Measurements from ENCODE around the gene ARHGAP22. TPM values are rescaled to one million over a fixed set of nuclear protein-coding genes. Genes with fewer than 3 reads are reported as not detected.
A peak's percentile ranks its signal among the peaks of the same experiment; 100 is the strongest.

Gene ARHGAP22
- total RNA-seq, 1 donor from 2014 or later, result 3.8 TPM

DNA sequence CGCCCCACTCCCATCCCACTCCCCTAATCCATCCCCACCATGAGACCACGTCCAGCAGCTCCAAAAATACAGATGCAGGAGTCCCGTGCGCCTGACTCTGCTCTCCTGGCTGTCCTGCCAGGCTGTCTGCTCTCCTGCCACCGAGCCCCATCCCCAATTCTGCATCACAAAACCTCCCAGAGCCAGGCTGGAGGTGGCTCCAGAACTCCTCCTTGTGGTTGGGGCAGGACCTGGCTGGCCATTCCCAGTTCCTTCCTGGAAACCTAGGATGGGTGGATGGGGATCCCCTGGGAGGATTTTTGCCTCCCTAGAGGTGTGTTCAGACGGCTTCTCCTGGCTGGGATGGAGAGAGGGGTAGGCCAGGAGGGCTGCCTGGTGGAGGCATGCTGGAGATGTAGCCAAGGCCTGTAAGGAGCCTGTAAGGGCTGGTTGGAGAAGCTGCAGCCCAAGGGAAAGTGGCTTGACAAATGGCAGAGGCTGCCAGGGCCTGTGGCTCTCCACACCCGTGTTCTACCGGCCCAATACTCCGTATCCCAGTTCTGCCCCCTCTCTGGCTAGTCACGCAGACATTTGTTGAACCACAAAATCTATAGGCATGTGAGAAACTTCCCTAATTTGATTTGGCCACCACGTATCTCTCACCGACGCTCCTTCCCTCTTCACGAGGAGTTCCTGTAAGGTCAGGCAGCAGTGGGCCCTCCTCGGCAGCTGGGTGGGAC lies 99.3 kb downstream of the ARHGAP22 start:
- DNase-seq (ENCODE audit: low spot score, unreplicated experiment), result no peak
- Mint-ChIP-seq H3K36me3 (ENCODE audit: insufficient read depth) (no peaks in the 10 kb centered on the region), H3K27me3 (peaks cover 16% of the 10 kb centered on the region), H3K27ac (no peak overlapping the region), H3K4me1 (ENCODE audit: low read depth) (peaks cover 5% of the 10 kb centered on the region), H3K4me3 (ENCODE audit: low read depth) (no peak overlapping the region), H3K9me3 (ENCODE audit: low read depth) (no peaks in the 10 kb centered on the region)
- TF ChIP-seq, protein P1, sequence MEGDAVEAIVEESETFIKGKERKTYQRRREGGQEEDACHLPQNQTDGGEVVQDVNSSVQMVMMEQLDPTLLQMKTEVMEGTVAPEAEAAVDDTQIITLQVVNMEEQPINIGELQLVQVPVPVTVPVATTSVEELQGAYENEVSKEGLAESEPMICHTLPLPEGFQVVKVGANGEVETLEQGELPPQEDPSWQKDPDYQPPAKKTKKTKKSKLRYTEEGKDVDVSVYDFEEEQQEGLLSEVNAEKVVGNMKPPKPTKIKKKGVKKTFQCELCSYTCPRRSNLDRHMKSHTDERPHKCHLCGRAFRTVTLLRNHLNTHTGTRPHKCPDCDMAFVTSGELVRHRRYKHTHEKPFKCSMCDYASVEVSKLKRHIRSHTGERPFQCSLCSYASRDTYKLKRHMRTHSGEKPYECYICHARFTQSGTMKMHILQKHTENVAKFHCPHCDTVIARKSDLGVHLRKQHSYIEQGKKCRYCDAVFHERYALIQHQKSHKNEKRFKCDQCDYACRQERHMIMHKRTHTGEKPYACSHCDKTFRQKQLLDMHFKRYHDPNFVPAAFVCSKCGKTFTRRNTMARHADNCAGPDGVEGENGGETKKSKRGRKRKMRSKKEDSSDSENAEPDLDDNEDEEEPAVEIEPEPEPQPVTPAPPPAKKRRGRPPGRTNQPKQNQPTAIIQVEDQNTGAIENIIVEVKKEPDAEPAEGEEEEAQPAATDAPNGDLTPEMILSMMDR (IDR thresholded peaks at IDR 0.05; ENCODE audit: unreplicated experiment), result peak; percentile 39

DNA sequence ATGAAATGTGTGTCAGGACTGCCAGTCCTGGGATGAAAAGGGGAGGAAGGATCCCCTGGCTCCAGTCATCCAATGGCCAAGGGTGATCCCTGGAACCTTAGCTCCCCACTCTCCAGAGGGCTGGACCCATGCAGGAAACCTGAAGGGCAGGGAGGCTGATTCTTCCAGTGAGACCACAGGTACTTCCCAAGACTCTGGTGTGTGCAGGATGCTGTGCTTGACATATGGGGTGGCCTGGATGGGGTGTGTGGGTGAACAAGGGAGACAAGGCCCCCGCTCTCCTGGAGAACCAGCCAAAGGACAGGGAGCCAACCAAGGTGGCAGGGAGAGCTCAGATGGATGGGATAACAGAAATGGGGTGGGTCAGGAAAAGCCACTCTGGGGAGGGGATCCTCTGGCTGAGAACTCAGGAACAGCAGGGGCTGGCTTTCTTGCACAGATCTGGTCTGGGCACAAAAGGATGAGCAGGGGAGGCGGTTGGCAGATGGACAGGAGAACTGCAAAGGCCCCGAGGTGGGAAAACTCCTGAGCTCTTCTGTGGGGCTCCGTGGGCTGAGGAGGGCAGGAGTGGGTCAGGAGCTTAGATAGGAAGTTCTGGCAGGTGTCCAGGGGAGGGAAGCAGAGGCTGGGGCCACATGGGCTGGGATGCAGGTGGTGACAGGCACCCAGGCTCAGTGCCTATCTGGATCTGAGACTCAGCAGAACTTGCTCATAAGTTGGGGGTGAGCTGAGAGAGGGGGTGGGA lies 100.6 kb downstream of the ARHGAP22 start:
- TF ChIP-seq, protein P1 (IDR thresholded peaks at IDR 0.05; ENCODE audit: unreplicated experiment), result no peak
- H3K9me3 Mint-ChIP-seq (ENCODE audit: low read depth), result no peaks in the 10 kb centered on the region
- H3K4me3 Mint-ChIP-seq (ENCODE audit: low read depth), result no peak overlapping the region
- H3K4me1 Mint-ChIP-seq (ENCODE audit: low read depth), result peaks cover 5% of the 10 kb centered on the region
- H3K27ac Mint-ChIP-seq, result no peak overlapping the region
- H3K27me3 Mint-ChIP-seq, result peaks cover 14% of the 10 kb centered on the region
- no peaks in the 10 kb centered on the region for H3K36me3 Mint-ChIP-seq (ENCODE audit: insufficient read depth)
- no peak for DNase-seq (ENCODE audit: low spot score, unreplicated experiment)

DNA sequence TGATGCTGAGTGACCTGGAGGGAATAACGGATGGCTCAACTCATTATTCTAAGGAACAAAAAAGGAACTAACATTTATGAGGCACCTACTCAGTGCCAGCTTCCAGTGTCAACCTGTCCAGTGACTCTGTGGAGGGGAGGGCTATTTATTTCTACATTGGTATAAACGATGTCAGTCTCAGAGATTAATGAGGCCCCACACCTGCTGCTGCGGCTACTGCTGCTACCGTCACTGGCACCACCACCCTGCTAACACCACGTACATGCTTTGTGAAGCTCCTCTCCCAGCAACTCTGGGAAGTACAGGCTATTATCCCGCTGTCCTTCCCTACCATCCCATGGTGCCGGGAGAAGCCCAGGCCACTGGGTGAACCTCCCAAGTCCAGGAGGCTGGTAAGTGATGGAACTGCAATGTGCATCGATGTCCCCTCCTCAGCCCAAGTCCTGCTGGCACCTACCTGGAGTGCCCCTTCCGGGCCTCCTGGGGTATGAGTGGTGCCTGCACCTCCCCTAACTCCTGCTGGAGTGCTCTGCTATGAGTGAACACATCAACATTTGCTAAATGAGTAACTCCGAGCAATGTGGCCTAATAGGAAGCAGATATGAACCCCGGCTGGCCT lies 101.5 kb downstream of the ARHGAP22 start:
- H3K4me1 Mint-ChIP-seq (ENCODE audit: low read depth), result peaks cover 5% of the 10 kb centered on the region
- no peaks in the 10 kb centered on the region for H3K9me3 Mint-ChIP-seq (ENCODE audit: low read depth)
- H3K27me3 Mint-ChIP-seq, result peaks cover 14% of the 10 kb centered on the region
- TF ChIP-seq, protein P1 (IDR thresholded peaks at IDR 0.05; ENCODE audit: unreplicated experiment), result no peak
- H3K27ac Mint-ChIP-seq, result no peak overlapping the region
- H3K36me3 Mint-ChIP-seq (ENCODE audit: insufficient read depth), result no peaks in the 10 kb centered on the region
- no peak for DNase-seq (ENCODE audit: low spot score, unreplicated experiment)
- H3K4me3 Mint-ChIP-seq (ENCODE audit: low read depth), result no peak overlapping the region

DNA sequence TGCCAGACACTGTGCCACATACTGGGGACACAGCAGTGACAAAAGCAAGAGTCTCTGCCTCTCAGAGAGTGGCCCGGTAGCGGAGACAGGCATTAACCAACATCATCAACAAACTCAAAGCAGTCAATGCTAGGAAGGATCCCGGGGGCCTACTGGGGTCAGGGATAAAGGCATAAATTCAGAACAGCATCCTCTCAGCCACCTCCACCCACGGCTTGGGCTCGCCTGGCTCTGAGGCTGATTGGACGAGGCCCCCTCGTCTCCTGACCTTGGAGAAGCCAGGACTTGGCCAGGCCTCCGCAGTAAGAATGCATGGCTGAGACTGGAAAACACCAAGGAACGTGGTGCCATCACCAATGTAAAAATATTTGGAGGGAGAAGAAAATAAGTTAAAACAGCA lies 102.1 kb downstream of the ARHGAP22 start:
- H3K4me1 Mint-ChIP-seq (ENCODE audit: low read depth), result peaks cover 5% of the 10 kb centered on the region
- no peak for DNase-seq (ENCODE audit: low spot score, unreplicated experiment)
- H3K27ac Mint-ChIP-seq, result no peak overlapping the region
- H3K4me3 Mint-ChIP-seq (ENCODE audit: low read depth), result no peak overlapping the region
- no peaks in the 10 kb centered on the region for H3K36me3 Mint-ChIP-seq (ENCODE audit: insufficient read depth)
- peaks cover 14% of the 10 kb centered on the region for H3K27me3 Mint-ChIP-seq
- TF ChIP-seq, protein P1 (IDR thresholded peaks at IDR 0.05; ENCODE audit: unreplicated experiment), result no peak
- H3K9me3 Mint-ChIP-seq (ENCODE audit: low read depth), result no peaks in the 10 kb centered on the region
